ENCODE results near the gene TMEFF2. TPM values are rescaled to one million over a fixed set of nuclear protein-coding genes. Genes with fewer than 3 reads are reported as not detected.

The TMEFF2 gene
- total RNA-seq, 2 experiments from 2014 or later = not detected

GRCh38 chr2:192194265-192194865 lies 368 bp downstream of the TMEFF2 start:
- BruUV-seq (replicated peaks) = no TSS peak
- Histone ChIP-seq H4K20me1 (ENCODE audit: insufficient read depth, low read length) (no peaks in the 10 kb centered on the region), H3K4me2 (ENCODE audit: low read length) (no peak overlapping the region), H2AFZ (ENCODE audit: low read length) (no peak overlapping the region), H3K36me3 (ENCODE audit: insufficient read depth, low read length) (no peaks in the 10 kb centered on the region), H3K9me2 (ENCODE audit: insufficient read depth, low read length) (no peaks in the 10 kb centered on the region), H3K9me3 (ENCODE audit: low read length) (no peaks in the 10 kb centered on the region), H3K4me1 (ENCODE audit: insufficient read depth, low read length, poor library complexity, severe bottlenecking) (no peaks in the 10 kb centered on the region), H3K4me3 (ENCODE audit: low read depth, low read length, poor library complexity, severe bottlenecking) (no peak overlapping the region), H3K27ac (ENCODE audit: low read depth, low read length, poor library complexity, severe bottlenecking) (no peak overlapping the region), H3K79me2 (ENCODE audit: insufficient read depth, low read depth, low read length) (no peaks in the 10 kb centered on the region)
- ChIA-PET POLR2A (no interaction called here), CTCF (ENCODE audit: unreplicated experiment) (no interaction called here)
- TF ChIP-seq CTCF (conservative IDR thresholded peaks at IDR 0.05; ENCODE audit: low read length) = no peak
- no peak for TF ChIP-seq EZH2phosphoT487 (IDR thresholded peaks at IDR 0.05; ENCODE audit: borderline replicate concordance, low read depth, low read length)
- no peak for DNase-seq (ENCODE audit: low spot score)
- intact Hi-C loops (cut with micrococcal nuclease; ENCODE audit: unreplicated experiment) = no loop called here

DNA sequence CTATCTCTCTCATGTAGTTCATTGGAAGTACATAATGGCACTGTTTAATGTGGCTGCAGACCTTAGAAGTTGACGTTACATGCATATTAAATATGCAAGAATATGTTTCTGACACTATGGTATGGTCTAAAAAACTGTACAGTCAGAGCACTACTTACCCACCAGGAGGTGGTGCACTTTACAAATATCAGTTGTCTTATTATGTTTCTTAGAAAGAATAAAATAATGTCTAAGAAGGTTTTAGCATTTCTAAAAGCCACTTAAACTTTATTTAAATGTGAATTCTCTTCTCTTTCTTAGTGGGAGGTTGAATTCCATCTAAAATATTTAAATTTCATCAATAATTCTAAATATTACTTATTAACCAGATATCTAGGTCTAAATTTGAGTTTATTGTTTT lies 4.3 kb downstream of the TMEFF2 start:
- intact Hi-C loops (cut with micrococcal nuclease; ENCODE audit: unreplicated experiment) = no loop called here
- CTCF ChIA-PET (ENCODE audit: unreplicated experiment) = no interaction called here
- H3K9me2 ChIP-seq (ENCODE audit: insufficient read depth, low read length) = no peaks in the 10 kb centered on the region
- DNase-seq (ENCODE audit: low spot score) = peak; percentile 11
- no peak overlapping the region for H2AFZ ChIP-seq (ENCODE audit: low read length)
- no peak overlapping the region for H3K4me2 ChIP-seq (ENCODE audit: low read length)
- POLR2A ChIA-PET = no interaction called here
- no peaks in the 10 kb centered on the region for H3K9me3 ChIP-seq (ENCODE audit: low read length)
- H4K20me1 ChIP-seq (ENCODE audit: insufficient read depth, low read length) = no peaks in the 10 kb centered on the region
- no peak overlapping the region for H3K4me3 ChIP-seq (ENCODE audit: low read depth, low read length, poor library complexity, severe bottlenecking)
- no peak overlapping the region for H3K27ac ChIP-seq (ENCODE audit: low read depth, low read length, poor library complexity, severe bottlenecking)
- no peaks in the 10 kb centered on the region for H3K36me3 ChIP-seq (ENCODE audit: insufficient read depth, low read length)
- TF ChIP-seq EZH2phosphoT487 (IDR thresholded peaks at IDR 0.05; ENCODE audit: borderline replicate concordance, low read depth, low read length) (no peak), CTCF (conservative IDR thresholded peaks at IDR 0.05; ENCODE audit: low read length) (peak; percentile 60)
- no TSS peak for BruUV-seq (replicated peaks)
- H3K79me2 ChIP-seq (ENCODE audit: insufficient read depth, low read depth, low read length) = no peaks in the 10 kb centered on the region
- no peaks in the 10 kb centered on the region for H3K4me1 ChIP-seq (ENCODE audit: insufficient read depth, low read length, poor library complexity, severe bottlenecking)

GRCh38 chr2:192186806-192187205 lies 7.9 kb downstream of the TMEFF2 start:
- Histone ChIP-seq H3K36me3 (ENCODE audit: insufficient read depth, low read length) (no peaks in the 10 kb centered on the region), H3K4me2 (ENCODE audit: low read length) (no peak overlapping the region), H3K79me2 (ENCODE audit: insufficient read depth, low read depth, low read length) (no peaks in the 10 kb centered on the region), H3K9me3 (ENCODE audit: low read length) (no peaks in the 10 kb centered on the region), H3K9me2 (ENCODE audit: insufficient read depth, low read length) (no peaks in the 10 kb centered on the region), H2AFZ (ENCODE audit: low read length) (no peak overlapping the region), H3K4me3 (ENCODE audit: low read depth, low read length, poor library complexity, severe bottlenecking) (no peak overlapping the region), H3K4me1 (ENCODE audit: insufficient read depth, low read length, poor library complexity, severe bottlenecking) (no peaks in the 10 kb centered on the region), H3K27ac (ENCODE audit: low read depth, low read length, poor library complexity, severe bottlenecking) (no peak overlapping the region), H4K20me1 (ENCODE audit: insufficient read depth, low read length) (no peaks in the 10 kb centered on the region)
- BruUV-seq (replicated peaks) = no TSS peak
- TF ChIP-seq CTCF (conservative IDR thresholded peaks at IDR 0.05; ENCODE audit: low read length) (no peak), EZH2phosphoT487 (IDR thresholded peaks at IDR 0.05; ENCODE audit: borderline replicate concordance, low read depth, low read length) (no peak)
- DNase-seq (ENCODE audit: low spot score) = no peak
- POLR2A ChIA-PET = no interaction called here
- intact Hi-C loops (cut with micrococcal nuclease; ENCODE audit: unreplicated experiment) = no loop called here
- CTCF ChIA-PET (ENCODE audit: unreplicated experiment) = no interaction called here
